ENCODE measurements around the gene NEDD4L. TPM values are rescaled to one million over a fixed set of nuclear protein-coding genes. Genes with fewer than 3 reads are reported as not detected.
A peak's percentile ranks its signal among the peaks of the same experiment; 100 is the strongest.

Gene NEDD4L
- total and polyA plus RNA-seq, 2 experiments from 2014 or later, result 36.2 to 72.3 TPM

DNA sequence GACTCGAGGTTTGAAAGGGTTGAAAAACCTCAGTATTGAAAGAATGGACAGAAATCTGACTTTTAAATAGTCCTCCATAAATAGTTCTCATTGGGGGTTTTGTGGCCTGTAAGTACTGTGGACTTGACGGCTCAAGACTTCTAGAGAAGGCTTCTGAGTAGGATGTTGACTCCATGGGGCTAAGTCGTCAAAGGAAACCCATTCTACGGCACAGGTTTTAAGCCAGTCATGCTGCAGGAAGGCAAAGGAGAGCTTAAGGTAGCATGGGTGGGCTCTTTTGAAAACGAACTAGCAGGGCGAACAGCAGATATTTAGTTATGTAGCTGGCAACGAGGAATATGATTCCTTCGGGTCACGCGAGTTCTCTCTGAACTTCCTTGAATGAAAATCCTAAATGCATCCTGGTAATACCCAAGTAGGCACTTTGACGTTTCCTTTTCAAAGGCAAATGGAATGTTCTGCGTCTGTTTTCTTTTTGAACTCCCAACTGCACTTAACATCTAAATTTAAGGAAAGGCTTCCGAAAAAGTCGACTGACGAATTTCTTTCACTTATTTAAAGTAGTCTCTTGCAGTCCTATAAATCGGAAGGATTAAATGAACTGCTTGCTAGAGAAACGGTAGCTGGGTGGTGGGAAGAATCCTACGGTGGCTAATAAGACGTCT lies 1.1 kb upstream of the NEDD4L start:
- TF ChIP-seq, protein P1, sequence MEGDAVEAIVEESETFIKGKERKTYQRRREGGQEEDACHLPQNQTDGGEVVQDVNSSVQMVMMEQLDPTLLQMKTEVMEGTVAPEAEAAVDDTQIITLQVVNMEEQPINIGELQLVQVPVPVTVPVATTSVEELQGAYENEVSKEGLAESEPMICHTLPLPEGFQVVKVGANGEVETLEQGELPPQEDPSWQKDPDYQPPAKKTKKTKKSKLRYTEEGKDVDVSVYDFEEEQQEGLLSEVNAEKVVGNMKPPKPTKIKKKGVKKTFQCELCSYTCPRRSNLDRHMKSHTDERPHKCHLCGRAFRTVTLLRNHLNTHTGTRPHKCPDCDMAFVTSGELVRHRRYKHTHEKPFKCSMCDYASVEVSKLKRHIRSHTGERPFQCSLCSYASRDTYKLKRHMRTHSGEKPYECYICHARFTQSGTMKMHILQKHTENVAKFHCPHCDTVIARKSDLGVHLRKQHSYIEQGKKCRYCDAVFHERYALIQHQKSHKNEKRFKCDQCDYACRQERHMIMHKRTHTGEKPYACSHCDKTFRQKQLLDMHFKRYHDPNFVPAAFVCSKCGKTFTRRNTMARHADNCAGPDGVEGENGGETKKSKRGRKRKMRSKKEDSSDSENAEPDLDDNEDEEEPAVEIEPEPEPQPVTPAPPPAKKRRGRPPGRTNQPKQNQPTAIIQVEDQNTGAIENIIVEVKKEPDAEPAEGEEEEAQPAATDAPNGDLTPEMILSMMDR (conservative IDR thresholded peaks at IDR 0.05; ENCODE audit: low read depth in 2 of 2), result no peak
- TF ChIP-seq ZNF114 (CRISPR knock-in tag; IDR thresholded peaks at IDR 0.05) (no peak), NANOG (IDR thresholded peaks at IDR 0.05; ENCODE audit: borderline replicate concordance) (no peak), CREB1 (CRISPR knock-in tag; IDR thresholded peaks at IDR 0.05; ENCODE audit: low read depth) (no peak), EZH2phosphoT487 (IDR thresholded peaks at IDR 0.05; ENCODE audit: unreplicated experiment) (no peak), STAT1 (IDR thresholded peaks at IDR 0.05; ENCODE audit: unreplicated experiment) (no peak), JUNB (IDR thresholded peaks at IDR 0.05; ENCODE audit: unreplicated experiment) (no peak), EZH2 (IDR thresholded peaks at IDR 0.05; ENCODE audit: low read depth, unreplicated experiment) (no peak), POLR2AphosphoS5 (IDR thresholded peaks at IDR 0.05; ENCODE audit: low read depth) (no peak), ZNF331 (CRISPR knock-in tag; IDR thresholded peaks at IDR 0.05; ENCODE audit: low read depth) (no peak)
- TF ChIP-seq, protein P2, sequence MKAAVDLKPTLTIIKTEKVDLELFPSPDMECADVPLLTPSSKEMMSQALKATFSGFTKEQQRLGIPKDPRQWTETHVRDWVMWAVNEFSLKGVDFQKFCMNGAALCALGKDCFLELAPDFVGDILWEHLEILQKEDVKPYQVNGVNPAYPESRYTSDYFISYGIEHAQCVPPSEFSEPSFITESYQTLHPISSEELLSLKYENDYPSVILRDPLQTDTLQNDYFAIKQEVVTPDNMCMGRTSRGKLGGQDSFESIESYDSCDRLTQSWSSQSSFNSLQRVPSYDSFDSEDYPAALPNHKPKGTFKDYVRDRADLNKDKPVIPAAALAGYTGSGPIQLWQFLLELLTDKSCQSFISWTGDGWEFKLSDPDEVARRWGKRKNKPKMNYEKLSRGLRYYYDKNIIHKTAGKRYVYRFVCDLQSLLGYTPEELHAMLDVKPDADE (IDR thresholded peaks at IDR 0.05), result no peak
- TF ChIP-seq, protein P3, sequence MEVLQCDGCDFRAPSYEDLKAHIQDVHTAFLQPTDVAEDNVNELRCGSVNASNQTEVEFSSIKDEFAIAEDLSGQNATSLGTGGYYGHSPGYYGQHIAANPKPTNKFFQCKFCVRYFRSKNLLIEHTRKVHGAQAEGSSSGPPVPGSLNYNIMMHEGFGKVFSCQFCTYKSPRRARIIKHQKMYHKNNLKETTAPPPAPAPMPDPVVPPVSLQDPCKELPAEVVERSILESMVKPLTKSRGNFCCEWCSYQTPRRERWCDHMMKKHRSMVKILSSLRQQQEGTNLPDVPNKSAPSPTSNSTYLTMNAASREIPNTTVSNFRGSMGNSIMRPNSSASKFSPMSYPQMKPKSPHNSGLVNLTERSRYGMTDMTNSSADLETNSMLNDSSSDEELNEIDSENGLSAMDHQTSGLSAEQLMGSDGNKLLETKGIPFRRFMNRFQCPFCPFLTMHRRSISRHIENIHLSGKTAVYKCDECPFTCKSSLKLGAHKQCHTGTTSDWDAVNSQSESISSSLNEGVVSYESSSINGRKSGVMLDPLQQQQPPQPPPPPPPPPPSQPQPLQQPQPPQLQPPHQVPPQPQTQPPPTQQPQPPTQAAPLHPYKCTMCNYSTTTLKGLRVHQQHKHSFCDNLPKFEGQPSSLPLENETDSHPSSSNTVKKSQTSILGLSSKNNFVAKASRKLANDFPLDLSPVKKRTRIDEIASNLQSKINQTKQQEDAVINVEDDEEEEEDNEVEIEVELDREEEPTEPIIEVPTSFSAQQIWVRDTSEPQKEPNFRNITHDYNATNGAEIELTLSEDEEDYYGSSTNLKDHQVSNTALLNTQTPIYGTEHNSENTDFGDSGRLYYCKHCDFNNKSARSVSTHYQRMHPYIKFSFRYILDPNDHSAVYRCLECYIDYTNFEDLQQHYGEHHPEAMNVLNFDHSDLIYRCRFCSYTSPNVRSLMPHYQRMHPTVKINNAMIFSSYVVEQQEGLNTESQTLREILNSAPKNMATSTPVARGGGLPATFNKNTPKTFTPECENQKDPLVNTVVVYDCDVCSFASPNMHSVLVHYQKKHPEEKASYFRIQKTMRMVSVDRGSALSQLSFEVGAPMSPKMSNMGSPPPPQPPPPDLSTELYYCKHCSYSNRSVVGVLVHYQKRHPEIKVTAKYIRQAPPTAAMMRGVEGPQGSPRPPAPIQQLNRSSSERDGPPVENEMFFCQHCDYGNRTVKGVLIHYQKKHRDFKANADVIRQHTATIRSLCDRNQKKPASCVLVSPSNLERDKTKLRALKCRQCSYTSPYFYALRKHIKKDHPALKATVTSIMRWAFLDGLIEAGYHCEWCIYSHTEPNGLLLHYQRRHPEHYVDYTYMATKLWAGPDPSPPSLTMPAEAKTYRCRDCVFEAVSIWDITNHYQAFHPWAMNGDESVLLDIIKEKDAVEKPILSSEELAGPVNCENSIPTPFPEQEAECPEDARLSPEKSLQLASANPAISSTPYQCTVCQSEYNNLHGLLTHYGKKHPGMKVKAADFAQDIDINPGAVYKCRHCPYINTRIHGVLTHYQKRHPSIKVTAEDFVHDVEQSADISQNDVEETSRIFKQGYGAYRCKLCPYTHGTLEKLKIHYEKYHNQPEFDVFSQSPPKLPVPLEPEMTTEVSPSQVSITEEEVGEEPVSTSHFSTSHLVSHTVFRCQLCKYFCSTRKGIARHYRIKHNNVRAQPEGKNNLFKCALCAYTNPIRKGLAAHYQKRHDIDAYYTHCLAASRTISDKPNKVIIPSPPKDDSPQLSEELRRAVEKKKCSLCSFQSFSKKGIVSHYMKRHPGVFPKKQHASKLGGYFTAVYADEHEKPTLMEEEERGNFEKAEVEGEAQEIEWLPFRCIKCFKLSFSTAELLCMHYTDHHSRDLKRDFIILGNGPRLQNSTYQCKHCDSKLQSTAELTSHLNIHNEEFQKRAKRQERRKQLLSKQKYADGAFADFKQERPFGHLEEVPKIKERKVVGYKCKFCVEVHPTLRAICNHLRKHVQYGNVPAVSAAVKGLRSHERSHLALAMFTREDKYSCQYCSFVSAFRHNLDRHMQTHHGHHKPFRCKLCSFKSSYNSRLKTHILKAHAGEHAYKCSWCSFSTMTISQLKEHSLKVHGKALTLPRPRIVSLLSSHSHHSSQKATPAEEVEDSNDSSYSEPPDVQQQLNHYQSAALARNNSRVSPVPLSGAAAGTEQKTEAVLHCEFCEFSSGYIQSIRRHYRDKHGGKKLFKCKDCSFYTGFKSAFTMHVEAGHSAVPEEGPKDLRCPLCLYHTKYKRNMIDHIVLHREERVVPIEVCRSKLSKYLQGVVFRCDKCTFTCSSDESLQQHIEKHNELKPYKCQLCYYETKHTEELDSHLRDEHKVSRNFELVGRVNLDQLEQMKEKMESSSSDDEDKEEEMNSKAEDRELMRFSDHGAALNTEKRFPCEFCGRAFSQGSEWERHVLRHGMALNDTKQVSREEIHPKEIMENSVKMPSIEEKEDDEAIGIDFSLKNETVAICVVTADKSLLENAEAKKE (CRISPR knock-in tag; IDR thresholded peaks at IDR 0.05), result no peak
- TF ChIP-seq, protein P4, sequence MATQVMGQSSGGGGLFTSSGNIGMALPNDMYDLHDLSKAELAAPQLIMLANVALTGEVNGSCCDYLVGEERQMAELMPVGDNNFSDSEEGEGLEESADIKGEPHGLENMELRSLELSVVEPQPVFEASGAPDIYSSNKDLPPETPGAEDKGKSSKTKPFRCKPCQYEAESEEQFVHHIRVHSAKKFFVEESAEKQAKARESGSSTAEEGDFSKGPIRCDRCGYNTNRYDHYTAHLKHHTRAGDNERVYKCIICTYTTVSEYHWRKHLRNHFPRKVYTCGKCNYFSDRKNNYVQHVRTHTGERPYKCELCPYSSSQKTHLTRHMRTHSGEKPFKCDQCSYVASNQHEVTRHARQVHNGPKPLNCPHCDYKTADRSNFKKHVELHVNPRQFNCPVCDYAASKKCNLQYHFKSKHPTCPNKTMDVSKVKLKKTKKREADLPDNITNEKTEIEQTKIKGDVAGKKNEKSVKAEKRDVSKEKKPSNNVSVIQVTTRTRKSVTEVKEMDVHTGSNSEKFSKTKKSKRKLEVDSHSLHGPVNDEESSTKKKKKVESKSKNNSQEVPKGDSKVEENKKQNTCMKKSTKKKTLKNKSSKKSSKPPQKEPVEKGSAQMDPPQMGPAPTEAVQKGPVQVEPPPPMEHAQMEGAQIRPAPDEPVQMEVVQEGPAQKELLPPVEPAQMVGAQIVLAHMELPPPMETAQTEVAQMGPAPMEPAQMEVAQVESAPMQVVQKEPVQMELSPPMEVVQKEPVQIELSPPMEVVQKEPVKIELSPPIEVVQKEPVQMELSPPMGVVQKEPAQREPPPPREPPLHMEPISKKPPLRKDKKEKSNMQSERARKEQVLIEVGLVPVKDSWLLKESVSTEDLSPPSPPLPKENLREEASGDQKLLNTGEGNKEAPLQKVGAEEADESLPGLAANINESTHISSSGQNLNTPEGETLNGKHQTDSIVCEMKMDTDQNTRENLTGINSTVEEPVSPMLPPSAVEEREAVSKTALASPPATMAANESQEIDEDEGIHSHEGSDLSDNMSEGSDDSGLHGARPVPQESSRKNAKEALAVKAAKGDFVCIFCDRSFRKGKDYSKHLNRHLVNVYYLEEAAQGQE (IDR thresholded peaks at IDR 0.05; ENCODE audit: unreplicated experiment), result no peak
- no peaks in the 10 kb centered on the region for H3K36me3 Mint-ChIP-seq (ENCODE audit: low read depth)
- no peaks in the 10 kb centered on the region for H3K9me2 ChIP-seq (ENCODE audit: insufficient read depth)
- H3K4me1 ChIP-seq (ENCODE audit: insufficient read depth), result peaks cover 17% of the 10 kb centered on the region
- DNase-seq (ENCODE audit: low spot score), result peak; percentile 49
- H3K36me3 ChIP-seq (ENCODE audit: insufficient read depth), result no peaks in the 10 kb centered on the region
- H3K27ac ChIP-seq (ENCODE audit: low read depth), result no peak overlapping the region
- H3K4me2 ChIP-seq, result peak overlapping the region; percentile 94
- no peaks in the 10 kb centered on the region for H3K9me3 Mint-ChIP-seq
- H4K20me1 ChIP-seq (replicated peaks; ENCODE audit: insufficient read depth), result peaks cover 10% of the 10 kb centered on the region; the same call in 1 of the 2 replicates
- ATAC-seq, result no peak; the same call in 2 of the 3 replicates
- peak overlapping the region; percentile 82 for H3K4me3 Mint-ChIP-seq
- H3K4me3 ChIP-seq, result peak overlapping the region; percentile 96
- H3K27me3 Mint-ChIP-seq (ENCODE audit: insufficient read depth, low read depth, poor library complexity), result peaks cover 17% of the 10 kb centered on the region
- no peaks in the 10 kb centered on the region for H3K27me3 ChIP-seq (ENCODE audit: insufficient read depth)
- peak overlapping the region; percentile 73 for H2AFZ ChIP-seq
- H3K27ac Mint-ChIP-seq, result no peak overlapping the region
- peaks cover 29% of the 10 kb centered on the region for H3K79me2 ChIP-seq (replicated peaks; ENCODE audit: insufficient read depth)
- H3K4me1 Mint-ChIP-seq, result peaks cover 19% of the 10 kb centered on the region
- 0 out of 2 replicates have a peak, but pooled peaks cover 3% of the 10 kb centered on the region for H3F3A ChIP-seq (replicated peaks; ENCODE audit: low read depth)
